ENCODE data around the gene SSR3. TPM values are rescaled to one million over a fixed set of nuclear protein-coding genes. Genes with fewer than 3 reads are reported as not detected.

SSR3 gene
- total and polyA plus RNA-seq, 2 of the 13 experiments (the other 11 are each of a cell fraction or from before 2014, with no cell fraction given) = 229 to 325 TPM

- TF ChIP-seq MAFG (CRISPR knock-in tag; IDR thresholded peaks at IDR 0.05) (no peak), ZNF615 (CRISPR knock-in tag; IDR thresholded peaks at IDR 0.05; ENCODE audit: borderline replicate concordance) (no peak), GATA4 (IDR thresholded peaks at IDR 0.05; ENCODE audit: borderline replicate concordance, low read depth) (no peak), ZNF788 (CRISPR knock-in tag; IDR thresholded peaks at IDR 0.05; ENCODE audit: borderline replicate concordance) (no peak)
Measured at GRCh38 chr3:156601497-156601896, 46.6 kb upstream of the SSR3 start (continued).

GRCh38 chr3:156600834-156601233 is 45.9 kb upstream of the SSR3 start:
- H3K9me3 ChIP-seq (ENCODE audit: low read length) = no peaks in the 10 kb centered on the region
- FAIRE-seq = no peak
- no peaks in the 10 kb centered on the region for H3K36me3 ChIP-seq (replicated peaks in 1 of 2; ENCODE audit: control insufficient read depth in 1 of 2, insufficient read depth in 2 of 2, low read length in 2 of 2)
- in situ Hi-C loops (cut with HindIII; ENCODE audit: extremely low pct_ligation_motif_present, low pct_unique_long_range_greater_than_20kb) (no loop called here), intact Hi-C loops (cut with micrococcal nuclease; ENCODE audit: unreplicated experiment) (no loop called here)
- H3K4me1 ChIP-seq (ENCODE audit: insufficient read depth, low read length) = peaks cover 16% of the 10 kb centered on the region
- peaks cover 0 to 12% of the 10 kb centered on the region in 2 experiments; a peak in 3 of 5 replicates for H3K27me3 ChIP-seq (ENCODE audit: control insufficient read depth in 1 of 2, insufficient read depth in 2 of 2, low read length in 2 of 2)
- H3K79me2 ChIP-seq (ENCODE audit: insufficient read depth, low read length) = no peaks in the 10 kb centered on the region
- no peak overlapping the region for H3K27ac ChIP-seq (ENCODE audit: extremely low read length, insufficient read depth, low read length)
- no peak overlapping the region for H3K9ac ChIP-seq (ENCODE audit: insufficient read depth, low read depth, low read length)
- no peak for ATAC-seq
- no peak overlapping the region for H3K4me3 ChIP-seq (replicated peaks in 1 of 3; ENCODE audit: insufficient read depth in 1 of 3, low read depth in 2 of 3, low read length in 3 of 3)
- no peaks in the 10 kb centered on the region for H4K20me1 ChIP-seq (ENCODE audit: insufficient read depth, low read length)
- WGBS (ENCODE audit: low lambda C conversion rate) = 54% methylated on average over 4 of the region's 4 CpGs
- ChIA-PET CTCF (ENCODE audit: low intra/inter-chr PET ratio, low total read pairs) (no interaction called here), POLR2A (no interaction called here)
- no peak overlapping the region for H2AFZ ChIP-seq (ENCODE audit: low read length)
- H3K4me2 ChIP-seq (ENCODE audit: low read depth, low read length) = no peak overlapping the region
- TF ChIP-seq ERF (CRISPR knock-in tag; IDR thresholded peaks at IDR 0.05) (no peak), ZNF577 (CRISPR knock-in tag; IDR thresholded peaks at IDR 0.05; ENCODE audit: borderline replicate concordance, low read depth) (no peak), FOXA3 (CRISPR knock-in tag; IDR thresholded peaks at IDR 0.05) (no peak), U2AF2 (IDR thresholded peaks at IDR 0.05; ENCODE audit: low read depth, low read length) (no peak), MIER2 (CRISPR knock-in tag; IDR thresholded peaks at IDR 0.05) (no peak), DMAP1 (CRISPR knock-in tag; IDR thresholded peaks at IDR 0.05) (no peak), ZMAT5 (CRISPR knock-in tag; IDR thresholded peaks at IDR 0.05; ENCODE audit: borderline replicate concordance, low read depth) (no peak), CHCHD3 (CRISPR knock-in tag; IDR thresholded peaks at IDR 0.05) (no peak), NKX3-1 (CRISPR knock-in tag; IDR thresholded peaks at IDR 0.05) (no peak), ZNF800 (CRISPR knock-in tag; IDR thresholded peaks at IDR 0.05) (no peak), ZNF317 (CRISPR knock-in tag; IDR thresholded peaks at IDR 0.05) (no peak), KDM6A (CRISPR knock-in tag; IDR thresholded peaks at IDR 0.05; ENCODE audit: low read depth) (no peak), ASH2L (IDR thresholded peaks at IDR 0.05; ENCODE audit: insufficient read length, low read depth, low read length) (no peak), ZNF660 (CRISPR knock-in tag; IDR thresholded peaks at IDR 0.05; ENCODE audit: borderline replicate concordance, low read depth) (no peak)
- BruUV-seq (replicated peaks) = no TSS peak
- no peak for DNase-seq (ENCODE audit: low spot score)
